GM21381 (cell line): ENCODE results near the gene RPS28.

ENCODE experiments used
- ATAC-seq: cut with Tn5 transposase; IDR thresholded peaks from one replicate; pipeline ENCODE4 v1.9.1; 2021; ENCODE audit warnings: mild to moderate bottlenecking, moderate library complexity; ENCODE audit not compliant: unreplicated experiment

RPS28 gene

DNA sequence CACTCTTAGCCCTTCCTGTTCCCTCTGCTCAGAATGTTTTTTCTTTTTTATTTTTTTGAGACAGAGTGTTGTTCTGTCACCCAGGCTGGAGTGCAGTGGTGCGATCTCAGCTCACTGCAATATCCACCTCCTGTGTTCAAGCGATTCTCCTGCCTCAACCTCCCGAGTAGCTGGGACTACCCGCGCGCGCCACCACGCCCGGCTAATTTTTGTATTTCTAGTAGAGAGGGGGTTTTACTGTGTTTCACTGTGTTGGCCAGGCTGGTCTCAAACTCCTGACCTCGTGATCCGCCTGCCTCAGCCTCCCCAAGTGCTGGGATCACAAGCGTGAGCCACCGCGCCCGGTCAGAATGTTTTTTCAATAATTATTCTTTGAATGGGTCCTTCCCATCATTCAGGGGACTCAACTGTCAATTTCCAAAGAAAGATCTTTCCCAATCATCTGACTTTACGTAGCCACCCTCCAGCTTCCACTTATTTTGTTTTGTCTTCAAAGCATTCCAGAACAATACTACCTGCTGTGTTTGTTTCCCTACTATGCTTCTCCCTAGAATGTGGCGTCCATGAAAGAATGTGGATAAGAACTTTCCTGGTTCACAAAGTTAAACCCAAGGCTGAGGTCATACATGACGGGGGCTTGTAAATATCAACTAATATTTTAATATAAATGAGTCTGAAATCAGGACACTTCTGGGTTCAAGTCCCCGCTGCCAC is 1.3 kb upstream of the RPS28 start:
- no peak for ATAC-seq

DNA sequence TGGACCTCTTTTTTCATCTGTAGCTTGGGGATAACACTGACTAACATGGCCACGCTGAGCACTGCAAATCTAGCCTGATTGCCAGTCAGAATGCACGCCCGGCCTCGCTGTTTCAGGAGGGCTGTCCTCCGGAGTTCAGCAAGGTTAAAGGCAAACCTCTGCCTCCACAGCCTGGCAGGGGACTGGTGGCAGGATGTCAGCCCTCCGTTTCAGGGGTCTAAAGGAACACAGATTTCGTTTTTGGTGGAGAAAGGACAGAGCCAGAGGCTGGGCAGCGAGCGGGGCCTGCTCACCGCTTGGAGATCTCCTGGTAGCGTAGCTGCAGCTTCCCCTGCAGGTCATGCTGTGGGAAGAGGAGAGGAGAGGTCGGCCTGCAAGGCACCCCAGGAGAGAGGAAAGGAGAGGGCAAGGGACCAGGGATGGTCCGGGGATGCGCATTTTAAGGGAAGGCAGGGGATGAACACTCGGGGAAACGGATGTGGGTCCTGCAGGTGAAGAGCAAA is 681 bp upstream of the RPS28 start:
- ATAC-seq = peak; percentile 17

DNA sequence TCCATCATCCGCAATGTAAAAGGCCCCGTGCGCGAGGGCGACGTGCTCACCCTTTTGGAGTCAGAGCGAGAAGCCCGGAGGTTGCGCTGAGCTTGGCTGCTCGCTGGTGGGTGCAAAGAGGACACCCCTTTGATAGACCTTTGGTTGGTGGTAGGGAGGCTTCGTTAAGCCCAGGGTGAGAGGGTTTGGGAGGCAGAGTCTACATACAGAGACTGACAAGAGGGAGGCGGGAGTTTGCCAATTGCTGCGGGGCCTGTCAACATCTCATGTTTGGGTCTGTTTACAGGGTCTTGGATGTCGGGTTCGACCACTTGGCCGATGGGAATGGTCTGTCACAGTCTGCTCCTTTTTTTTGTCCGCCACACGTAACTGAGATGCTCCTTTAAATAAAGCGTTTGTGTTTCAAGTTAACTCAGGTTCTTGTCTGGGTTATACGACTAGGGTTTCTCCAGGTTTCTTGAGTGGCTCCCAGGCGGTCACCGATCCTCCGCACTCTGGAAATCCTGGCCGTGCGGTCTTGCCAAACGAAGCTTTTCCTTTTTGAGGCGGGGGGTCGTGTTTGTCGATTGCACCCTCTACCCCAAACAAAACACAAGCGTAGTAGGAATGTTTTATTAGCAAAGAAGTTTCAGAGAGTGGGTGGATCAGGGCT is 816 bp downstream of the RPS28 start:
- ATAC-seq = no peak

DNA sequence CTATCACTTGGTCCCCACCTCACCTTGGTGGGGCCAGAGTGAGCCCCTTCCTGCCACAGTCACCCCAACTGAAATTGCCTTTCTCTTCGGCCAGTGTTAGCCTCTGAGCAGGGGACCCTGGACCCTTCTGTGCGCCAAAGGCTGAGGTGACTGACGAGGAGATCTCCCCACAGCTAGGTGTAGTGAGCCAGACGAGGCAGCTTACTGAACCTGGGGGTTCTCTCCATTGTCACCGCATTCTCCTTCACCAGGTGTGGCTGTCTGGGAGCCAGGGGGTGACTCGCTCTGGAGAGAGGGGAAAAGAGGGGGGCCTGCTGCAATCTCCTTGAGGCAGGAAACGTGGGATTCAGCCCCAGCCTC is 1.3 kb downstream of the RPS28 start:
- no peak for ATAC-seq

DNA sequence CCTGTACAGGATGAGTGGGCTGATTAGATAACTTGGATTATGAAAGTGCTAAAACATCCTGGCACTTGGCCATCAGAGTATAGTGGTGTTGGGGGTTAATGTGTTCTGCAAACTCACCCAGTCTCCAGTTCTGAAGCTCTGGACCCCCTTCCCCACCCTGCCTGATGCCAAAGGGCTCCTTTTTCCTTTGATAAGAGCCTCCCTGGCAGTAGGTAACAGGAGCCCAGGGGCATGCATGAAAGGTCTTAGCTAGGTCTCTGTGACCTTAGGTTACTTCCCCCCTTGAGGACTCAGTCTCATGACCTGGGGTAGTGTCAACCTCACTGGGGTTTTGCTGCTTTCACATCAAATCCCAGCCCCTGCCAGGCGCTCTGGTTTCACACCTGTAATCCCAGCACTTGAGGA is 2.5 kb downstream of the RPS28 start:
- no peak for ATAC-seq

DNA sequence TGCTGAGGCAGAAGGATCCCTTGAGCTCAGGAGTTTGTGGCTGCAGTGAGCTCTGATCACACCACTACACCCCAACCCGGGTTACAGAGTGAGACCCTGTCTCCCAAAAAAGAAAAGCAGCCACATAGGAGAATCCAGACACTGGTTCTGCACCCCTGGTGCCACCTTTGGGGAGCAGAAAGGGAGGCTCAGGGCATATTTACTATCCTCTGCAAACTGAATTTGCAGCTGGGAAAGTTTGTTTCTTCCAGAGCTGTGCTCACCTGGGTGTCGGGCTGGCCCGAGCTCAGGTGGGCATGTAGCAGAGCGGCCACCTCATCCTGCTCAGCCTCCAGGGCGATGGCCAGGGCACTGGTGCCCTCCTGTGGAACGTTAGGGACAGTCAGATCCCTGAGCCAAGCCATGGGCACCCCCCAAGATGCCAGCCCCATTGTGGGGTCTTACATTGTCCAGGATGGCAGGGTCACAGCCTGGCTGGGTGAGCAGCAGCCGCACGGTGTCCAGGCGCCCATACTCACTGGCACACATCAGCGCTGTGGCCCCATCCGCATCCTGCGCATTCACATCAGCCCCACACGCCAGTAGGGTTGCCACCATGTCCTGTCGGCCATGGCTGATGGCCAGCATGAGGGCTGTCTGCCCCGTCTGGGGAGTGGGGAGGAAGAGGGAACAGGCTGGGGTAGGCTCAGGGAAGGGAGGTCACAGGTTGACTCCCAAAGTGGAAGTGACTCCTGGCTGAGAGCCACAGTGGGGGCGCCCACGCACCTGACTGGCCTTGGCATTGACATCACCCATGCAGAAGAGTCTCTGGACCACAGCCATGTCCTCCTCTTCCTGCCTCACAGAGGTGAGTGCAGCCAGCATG is 3.1 kb downstream of the RPS28 start:
- no peak for ATAC-seq

DNA sequence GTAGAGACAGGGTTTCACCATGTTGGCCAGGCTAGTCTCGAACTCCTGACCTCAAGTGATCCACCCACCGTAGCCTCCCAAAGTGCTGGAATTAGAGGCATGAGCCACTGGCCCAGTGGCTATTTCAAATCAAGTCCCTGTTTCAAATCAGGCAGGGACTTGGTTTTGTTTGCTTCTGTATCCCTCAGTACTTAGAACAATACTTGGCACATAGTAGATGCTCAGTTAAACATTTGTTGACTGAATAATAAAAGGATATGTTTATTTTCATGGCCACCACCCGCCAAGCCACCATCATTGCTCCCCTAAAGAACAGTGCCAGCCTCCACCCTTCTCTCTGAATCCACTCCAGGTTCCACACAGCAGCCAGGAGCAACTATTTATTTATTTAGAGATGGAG is 4.2 kb downstream of the RPS28 start:
- ATAC-seq = no peak

DNA sequence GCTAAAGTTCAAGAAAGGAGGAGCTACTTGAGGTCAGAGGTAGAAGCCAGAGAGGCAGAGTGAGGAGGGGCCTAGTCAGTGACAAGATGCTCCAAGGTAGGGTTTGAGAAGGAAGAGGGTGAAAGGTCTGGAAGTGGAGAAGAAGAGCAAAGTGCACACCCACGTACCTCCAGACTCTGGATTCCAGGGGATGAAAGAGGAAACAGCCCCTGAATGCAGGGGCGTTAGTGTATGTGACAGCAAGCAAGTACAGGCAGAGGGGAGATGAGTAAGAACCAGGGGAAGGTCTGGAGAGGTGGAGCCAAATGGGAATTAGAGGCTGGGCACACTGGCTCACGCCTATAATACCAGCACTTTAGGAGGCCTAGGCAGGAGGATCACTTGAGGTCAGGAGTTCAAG is 8.7 kb downstream of the RPS28 start:
- no peak for ATAC-seq

DNA sequence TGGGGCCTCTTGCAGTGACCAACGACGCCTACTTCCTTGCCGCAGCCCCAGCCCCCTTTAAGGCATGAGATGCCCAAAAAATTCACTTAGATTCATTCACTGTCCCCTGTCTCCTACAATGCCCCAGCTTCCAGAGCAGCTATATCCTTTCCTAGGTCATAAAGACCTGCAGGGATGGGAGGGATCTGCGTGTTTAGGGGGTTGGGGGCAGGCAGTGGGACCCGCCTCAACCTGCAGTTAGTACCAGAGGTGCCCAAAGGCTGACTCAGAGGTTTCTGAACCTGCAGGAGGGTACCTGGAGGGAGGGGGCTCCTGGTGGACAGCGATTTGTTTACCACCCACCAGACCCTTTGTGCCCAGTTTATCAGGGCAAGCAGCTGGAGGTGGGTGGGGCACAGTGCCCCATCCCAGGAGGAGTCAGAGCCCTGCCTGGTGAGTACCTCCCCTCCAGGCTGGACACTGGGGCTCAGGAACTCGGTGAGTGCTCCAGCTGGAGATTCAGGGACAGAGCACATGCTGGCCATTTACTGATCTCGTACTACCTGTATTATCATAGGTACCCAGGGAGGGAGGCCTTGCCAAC is 10.1 kb downstream of the RPS28 start:
- ATAC-seq = no peak

DNA sequence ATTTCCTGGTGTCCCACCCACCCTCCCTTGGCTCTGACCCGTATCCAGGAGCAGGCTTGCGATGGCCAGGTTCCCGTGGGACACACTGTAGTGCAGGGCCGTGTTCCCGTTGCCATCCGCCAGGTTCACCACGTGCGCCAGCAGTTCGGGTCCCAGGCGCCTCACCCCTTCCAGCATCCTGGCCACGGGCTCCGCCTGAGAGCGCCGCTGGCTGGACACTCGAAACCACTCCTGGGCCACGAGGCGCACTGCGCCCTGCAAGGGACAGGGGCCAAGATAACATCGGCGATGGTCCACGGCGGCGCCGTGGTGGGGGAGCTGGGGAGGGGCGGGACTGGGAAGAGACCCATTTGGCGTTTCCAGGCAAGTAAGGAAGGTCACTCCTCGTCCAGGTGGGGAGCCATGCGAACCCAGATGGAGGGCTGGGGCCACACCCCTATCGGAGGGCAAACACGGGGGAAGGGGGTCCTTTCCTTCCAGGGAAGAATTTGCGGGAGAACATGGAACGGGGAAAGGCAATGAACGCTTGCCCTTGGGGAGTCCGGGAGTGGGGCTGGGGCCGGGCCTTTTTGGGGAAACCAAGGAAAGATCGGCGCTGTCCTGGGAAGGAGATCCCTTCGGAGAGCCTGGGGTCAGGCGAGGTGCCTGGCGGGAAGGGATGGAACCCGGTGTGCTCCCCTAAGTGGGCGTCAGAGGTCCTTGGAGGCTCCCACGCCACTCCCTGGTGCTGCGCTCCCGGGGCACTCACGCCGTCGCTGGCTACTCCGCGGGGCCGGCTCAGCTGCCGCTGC is 11.9 kb downstream of the RPS28 start:
- ATAC-seq = no peak

DNA sequence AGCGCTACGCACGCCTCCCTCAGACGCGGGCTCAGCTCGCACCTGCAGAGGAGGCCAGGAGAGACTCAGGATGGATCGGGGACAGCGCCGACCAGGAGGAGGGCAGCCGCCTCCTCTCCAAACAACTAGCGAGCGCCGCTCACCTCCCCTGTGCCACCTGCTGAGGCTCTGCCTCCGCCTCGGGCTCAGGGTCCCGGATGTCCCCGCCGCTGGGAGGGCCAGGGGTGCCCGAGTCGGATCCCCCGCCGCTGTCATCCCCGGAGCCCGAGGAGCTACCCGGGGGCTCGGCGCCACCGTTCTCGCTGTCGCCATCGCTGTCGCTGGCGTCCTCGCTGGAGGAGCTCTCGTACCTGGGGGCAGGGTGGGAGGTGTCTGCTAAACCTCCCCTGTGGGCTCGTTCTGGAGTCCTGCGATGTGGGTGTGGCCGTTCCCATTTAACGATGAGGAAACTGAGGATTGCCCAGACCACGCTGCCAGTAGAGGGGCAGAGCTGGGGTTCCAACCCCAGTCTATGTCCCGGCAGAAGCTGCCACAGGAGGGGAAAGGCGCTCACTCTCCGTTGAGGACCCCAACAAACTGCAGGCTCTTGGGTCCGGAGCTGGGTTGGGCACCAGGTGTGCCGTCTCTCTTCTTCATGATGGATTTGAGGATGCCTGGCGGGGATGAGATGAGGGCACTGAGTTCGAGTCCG is 12.6 kb downstream of the RPS28 start:
- no peak for ATAC-seq

DNA sequence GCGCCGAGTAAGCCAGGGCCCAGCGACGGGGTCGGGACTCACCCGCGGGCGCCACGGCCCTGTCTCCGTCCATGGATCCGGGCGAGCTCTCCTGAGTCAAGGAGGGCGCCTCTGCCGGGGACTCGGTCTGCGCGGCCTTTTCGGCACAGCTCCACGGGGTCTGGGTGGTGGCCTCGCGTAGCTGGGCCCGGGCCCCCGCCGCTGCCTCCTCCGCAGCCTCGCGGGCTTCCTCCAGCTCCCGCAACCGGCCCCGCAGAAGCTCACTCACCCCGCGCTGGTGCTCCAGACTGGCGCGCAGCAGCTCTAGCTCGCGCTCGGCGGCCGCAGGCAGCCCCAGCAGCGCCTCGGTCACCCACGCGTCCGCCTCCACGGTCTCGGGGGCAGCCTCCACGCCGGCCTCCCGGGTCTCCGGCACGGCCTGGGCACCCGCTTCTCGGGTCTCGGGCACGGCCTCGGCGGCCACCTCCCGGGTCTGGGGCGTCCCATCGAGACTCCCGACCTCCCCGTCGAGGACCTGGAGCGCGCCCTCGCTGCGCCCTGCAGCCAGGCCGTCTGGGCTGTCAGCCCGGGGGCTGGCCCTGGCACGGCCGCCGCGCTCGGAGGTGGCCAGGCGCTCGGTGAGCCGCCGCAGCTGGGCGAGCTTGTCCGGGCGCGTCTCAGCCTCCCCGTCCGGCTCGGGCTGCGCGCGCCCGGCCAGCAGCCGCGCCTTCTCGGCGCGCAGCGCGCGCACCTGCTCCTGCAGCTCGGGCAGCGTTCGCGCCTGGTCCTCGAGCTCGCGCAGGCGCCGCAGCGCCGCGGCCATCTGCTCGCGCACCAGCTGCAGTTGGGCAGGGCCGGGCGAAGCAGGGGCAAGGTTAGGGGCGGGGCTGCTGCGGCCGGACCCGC is 13.4 kb downstream of the RPS28 start:
- peak; percentile 56 for ATAC-seq

DNA sequence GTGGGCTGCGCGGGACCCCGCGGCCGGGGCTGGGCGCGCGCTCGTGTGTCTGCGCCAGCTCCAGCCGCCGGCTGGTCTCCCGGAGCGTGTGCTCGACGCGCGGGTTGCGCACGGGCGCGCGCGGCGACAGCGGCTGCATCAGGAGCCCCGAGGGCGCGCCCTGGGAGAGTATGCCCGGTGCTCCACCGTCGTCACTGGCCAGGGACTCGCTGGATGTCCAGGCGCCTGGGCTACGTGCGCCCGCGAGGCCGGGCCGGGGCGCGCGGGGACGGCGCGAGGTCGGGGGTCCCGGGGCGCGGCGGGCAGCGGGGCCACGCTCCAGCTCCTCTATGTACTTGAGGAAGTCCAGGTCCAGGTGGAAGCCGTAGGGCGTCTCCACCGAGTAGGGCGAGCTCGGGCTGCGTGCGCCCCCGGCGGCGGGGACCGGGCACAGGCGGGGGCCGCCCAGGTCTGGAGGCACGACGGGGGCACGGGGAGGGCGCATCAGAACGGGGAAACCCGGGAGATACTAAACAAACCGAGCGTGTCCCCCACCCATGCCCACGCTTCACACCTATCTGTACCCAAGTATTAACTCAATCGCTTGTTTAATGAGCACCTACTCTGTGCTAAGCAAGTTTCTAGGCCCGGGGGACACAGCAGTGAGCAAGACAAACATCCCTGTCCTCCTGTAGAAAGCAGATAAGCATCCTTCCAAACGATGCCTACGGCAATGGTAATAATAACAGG is 14.2 kb downstream of the RPS28 start:
- ATAC-seq = peak; percentile 36

DNA sequence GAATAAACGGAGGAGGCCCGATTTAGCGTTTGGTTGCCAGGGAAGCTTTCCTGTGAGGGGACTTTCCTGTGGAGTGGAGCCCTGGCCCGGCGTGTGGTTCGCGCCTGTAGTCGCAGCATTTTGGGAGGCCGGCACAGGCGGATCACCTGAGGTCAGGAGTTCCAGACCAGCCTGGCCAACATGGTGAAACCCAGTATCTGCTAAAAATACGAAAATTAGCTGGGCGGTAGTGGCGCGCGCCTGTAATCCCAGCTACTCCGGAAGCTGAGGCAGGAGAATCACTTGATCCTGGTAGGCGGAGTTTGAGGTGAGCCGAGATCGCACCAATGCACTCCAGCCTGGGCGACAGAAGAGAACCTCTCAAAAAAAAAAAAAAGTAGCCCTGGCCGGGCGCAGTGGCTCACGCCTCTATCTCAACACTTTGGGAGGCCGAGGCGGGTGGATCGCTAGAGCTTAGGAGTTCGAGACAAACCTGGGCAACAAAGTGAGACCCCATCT is 14.8 kb downstream of the RPS28 start:
- no peak for ATAC-seq

DNA sequence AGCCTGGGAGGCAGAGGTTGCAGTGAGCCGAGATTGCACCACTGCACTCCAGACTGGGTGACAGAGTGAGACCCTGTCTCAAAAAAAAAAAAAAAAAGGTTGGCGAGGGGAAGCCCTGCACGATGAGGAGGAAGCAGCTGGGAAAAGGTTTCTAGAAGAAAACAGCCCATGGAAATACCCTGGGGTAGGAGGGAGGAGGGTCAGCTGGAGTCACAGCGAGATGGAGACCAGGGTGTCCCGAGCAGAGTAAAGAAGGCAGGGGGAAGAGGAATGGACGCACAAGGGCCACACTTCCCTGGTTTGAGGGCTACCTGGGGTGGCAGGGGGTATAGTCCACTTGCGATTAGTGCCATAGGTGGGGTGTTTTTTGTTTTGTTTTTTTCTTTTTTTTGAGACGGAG is 15.4 kb downstream of the RPS28 start:
- ATAC-seq = no peak

DNA sequence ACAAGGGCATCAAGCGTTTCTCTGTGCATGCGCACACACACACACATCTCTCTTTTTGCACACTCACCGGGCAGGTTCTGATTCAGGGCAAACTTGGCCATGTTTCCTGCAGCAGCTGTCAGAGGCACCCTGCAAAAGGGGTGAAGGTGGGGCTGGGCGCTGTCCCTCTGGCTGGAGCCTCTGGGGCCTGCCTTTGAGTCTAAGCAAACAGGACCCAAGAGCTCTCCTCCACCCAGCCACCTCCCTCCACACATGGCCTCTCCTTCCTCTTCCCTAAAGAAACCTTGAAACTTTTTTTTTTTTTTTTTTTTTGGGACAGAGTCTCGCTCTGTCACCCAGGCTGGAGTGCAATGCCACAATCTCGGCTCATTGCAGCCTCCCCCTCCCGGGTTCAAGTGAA is 16.4 kb downstream of the RPS28 start:
- no peak for ATAC-seq

DNA sequence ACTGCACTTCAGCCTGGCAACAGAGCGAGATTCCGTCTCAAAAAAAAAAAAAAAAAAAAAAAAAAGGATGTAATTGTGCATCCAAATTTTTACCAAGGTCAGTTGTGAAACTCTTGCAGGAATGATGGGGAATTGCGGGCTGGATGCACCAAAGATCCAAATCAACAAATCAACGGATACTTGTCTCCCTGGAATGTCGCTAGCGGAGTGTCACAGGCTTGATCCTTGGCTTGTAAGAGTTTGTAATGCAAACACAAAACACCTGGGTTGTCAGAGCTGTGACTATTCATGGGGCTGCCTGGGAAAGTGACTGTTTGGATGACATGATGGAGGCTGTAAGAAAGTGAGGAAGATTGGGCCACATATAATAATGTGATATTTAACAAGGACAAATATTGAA is 17.5 kb downstream of the RPS28 start:
- no peak for ATAC-seq
